Naive thymus-derived CD4-positive, alpha-beta T cell (primary cell): ENCODE data around the gene MYL2. TPM values are rescaled to one million over a fixed set of nuclear protein-coding genes. Genes with fewer than 3 reads are reported as not detected.

Experiments
- polyA plus RNA-seq, 2 donors: library from polyadenylated mRNA; unstranded; fragments of 300-500 nt; fragmentation: Illumina TruSeq; gene quantifications; one replicate each; pipeline ENCODE4 v1.2.3, GENCODE V29; 2021
- total RNA-seq, 6 experiments: library from RNA in 5 of 6; stranded (reverse) in 5 of 6; gene quantifications; 1 replicate in 5 of 6; 2 replicates in 1 of 6; pipeline ENCODE4 v1.2.3 and lab custom pipeline; 2021 to 2026

Gene MYL2
- total and polyA plus RNA-seq, 7 experiments from 2014 or later, result not detected

Other genes starting within 250 kb of the MYL2 start
- 10 to 100 TPM in 4 of 5 experiments, 1 to 10 TPM in 1; 6.4 to 24.8 (median 11.7) TPM for gene HVCN1, start 231.5 kb downstream of the MYL2 start, total RNA-seq
- 10 to 100 TPM; 15.2 to 25.3 TPM for gene HVCN1, start 231.5 kb downstream of the MYL2 start, polyA plus RNA-seq
- gene PPP1CC, start 177.7 kb downstream of the MYL2 start, total RNA-seq, result 100 to 1,000 TPM; 108 to 218 (median 145) TPM
- gene PPP1CC, start 177.7 kb downstream of the MYL2 start, polyA plus RNA-seq, result 100 to 1,000 TPM; 126 to 138 TPM
- not detected for gene CCDC63, start 73.6 kb downstream of the MYL2 start, total RNA-seq
- not detected for gene CCDC63, start 73.6 kb downstream of the MYL2 start, polyA plus RNA-seq
- gene CUX2, start 113.6 kb upstream of the MYL2 start, total RNA-seq, result 1 to 10 TPM in 2 of 5 experiments, under 1 TPM in 1, not detected in 2; 0.10 to 1.6 (median 1.2) TPM
- gene CUX2, start 113.6 kb upstream of the MYL2 start, polyA plus RNA-seq, result under 1 TPM; 0.08 to 0.10 TPM